Measurements from ENCODE around the gene ARHGDIG.
"Not testable (repeated sequence)": the region's sequence is repeated elsewhere in the genome, so short reads cannot be mapped to it uniquely, and the experiment has no call there.

The ARHGDIG gene

DNA sequence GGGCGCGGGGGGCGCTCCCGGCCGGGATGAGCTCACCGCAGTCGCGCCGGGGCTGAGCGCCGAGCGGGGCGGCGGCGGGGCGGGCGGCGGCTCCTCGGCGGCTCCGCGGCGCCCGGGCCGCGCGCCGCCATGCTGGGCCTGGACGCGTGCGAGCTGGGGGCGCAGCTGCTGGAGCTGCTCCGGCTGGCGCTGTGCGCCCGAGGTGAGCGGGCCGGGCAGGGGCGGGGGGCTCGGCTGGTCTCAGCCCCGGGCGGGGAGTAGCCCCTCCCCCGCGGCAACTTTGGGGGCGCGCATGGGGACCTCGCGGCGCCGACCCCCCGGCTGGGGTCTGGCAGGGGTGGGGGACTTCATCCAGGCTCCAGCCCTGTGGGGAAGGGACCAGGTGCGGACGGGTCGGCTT is at the start of gene ARHGDIG:
ARHGDIG (plus strand) TSS at position 40 of the 400 bp plus-strand sequence; CDS start at position 130, 90 bp downstream.
- DNase-seq: no peak

DNA sequence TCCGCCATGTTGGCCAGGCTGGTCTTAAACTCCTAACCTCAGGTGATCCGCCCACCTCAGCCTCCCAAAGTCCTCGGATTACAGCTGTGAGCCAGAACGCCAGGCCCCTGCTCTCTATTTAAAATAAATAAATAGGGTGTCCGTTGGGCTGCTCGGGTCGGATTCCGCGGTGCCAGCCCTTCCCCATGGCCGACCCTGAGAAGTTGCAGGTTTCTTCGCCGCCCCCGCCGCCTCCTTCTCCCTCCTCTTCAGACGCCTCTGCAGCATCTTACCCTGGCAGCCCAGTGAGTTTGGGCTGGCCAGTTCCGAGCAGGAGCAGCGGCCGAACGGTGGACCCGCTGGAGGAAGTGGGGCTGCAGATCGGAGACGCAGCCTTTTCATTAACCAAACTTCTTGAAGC is 49.4 kb upstream of the ARHGDIG start:
- DNase-seq: no peak

DNA sequence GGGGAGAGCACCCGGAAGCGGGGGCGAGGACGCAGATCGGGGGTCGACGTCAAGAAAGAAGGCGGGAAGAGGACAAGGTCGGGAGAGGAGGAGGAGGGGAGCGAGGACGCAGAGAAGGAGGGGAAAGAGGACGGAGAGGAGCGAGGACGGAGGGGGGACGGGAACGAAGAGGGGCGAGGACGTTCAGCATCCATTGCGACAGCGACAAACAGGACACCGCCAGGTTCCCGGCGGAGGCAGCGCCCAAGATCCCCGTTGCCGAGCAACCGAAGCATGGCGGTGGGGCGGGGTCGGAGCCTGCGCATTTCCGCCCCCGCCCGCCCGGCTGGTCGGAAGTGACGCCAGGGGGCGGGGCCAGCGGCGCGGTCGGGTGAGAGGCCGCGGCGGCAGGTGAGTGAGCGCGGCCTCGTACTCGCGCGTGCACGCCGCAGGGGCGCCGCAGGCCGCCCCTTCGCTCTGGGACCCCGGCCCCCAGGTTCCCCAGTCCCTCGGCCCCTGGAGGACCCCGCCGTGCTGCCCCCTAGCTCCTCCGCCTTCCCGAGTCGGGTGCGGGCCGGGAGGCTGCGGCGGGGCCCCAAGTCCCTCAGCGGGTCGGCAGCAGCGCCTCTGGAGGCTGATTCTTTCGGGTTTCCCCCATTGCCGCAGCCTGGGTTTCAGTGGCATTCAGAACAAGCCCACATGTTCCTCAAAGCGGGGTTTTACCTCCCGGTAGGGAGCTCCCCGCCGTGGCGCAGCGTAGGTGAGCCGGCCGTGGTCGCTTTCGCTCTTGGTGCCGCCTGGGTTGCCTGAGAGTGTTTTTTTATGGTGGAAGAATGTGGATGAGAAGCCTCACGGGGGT is 45.7 kb upstream of the ARHGDIG start, which contains the start of gene FAM234A:
FAM234A (plus strand) TSS at position 354 of the 838 bp plus-strand sequence. CDS start 19,593 bp downstream, outside the sequence.
- peak; percentile 94 for DNase-seq

DNA sequence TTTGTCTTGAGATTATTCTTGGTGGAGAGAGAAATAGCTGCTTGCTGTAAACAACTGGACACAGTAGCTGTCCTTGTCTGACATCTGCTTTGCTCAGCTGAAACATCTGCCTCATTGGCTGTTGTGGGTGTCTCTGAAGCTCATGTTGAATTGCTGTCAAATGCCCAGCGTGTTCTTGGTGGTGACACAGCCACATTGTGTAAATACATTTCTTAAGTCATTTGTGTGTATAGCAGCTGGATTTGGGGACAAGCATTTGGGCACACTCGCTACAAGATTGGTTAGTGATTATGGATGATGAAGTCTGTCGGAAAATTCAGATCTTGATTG is 40.5 kb upstream of the ARHGDIG start:
- no peak for DNase-seq

DNA sequence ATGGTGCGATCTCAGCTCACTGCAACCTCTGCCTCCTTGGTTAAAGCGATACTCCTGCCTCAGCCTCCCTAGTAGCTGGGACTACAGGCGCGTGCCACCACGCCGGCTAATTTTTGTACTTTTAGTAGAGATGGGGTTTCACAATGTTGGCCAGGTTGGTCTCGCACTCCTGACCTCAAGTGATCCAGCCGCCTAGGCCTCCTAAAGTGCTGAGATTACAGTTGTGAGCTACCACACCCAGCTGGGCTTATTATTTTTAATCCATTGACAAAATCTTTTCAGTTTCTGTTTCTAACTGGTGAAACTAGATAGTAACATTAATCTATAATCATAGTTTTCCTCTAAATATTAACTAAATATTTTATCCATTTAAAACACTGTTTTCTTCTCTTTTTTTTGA is 39.8 kb upstream of the ARHGDIG start:
- no peak for DNase-seq

DNA sequence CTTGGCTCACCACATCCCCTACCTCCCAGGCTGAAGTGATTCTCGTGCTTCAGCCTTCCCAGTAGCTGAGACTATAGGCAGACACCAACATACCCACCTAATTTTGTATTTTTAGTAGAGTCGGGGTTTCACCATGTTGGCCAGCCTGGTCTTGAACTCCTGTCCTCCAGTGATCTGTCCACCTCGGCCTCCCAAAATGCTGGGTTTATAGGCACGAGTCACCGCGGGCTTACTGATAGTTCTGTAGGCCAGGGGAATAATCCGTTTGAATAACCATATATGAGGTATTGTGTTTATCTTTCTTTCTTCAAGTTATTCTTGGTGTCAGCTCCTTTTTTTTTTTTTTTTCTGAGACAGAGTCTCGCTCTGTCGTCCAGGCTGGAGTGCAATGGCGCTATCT is 38.1 kb upstream of the ARHGDIG start:
- no peak for DNase-seq

DNA sequence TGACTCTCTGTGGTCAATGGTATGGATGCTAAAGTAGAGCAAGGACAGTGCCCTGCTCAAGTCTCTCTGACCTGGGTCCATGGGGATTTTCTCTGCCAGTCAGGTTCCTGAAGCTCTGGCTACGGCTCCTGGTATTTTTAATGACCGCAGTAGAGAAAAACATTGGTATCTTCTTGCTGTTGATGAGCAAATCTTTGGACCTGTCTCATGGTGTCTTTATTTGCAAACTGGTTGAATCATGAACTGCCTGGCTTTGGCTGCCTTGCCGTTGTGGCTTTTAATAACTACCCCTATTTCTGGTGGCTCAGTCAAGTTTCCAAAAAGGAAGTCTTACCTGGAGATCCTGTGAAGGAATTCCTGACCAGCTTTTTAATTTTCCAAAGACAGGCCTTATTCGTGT is 37.0 kb upstream of the ARHGDIG start:
- DNase-seq: no peak

DNA sequence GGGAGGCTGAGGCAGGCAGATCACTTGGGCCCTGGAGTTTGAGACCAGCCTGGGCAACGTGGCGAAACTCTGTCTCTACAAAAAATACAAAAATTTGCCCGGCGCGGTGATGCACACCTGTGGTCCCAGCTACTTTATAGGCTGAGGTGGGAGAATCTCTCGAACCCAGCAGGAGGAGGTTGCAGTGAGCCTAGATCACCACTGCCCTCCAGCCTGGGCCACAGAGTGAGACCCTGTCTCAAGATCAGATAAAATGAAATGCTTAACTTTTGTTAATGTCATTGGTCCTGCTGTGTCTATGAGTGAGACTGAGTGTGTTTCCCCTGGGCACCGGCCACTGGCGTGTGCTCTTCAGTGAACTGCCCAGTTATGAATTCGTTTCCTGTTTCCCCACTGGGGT is 35.3 kb upstream of the ARHGDIG start:
- DNase-seq: no peak

DNA sequence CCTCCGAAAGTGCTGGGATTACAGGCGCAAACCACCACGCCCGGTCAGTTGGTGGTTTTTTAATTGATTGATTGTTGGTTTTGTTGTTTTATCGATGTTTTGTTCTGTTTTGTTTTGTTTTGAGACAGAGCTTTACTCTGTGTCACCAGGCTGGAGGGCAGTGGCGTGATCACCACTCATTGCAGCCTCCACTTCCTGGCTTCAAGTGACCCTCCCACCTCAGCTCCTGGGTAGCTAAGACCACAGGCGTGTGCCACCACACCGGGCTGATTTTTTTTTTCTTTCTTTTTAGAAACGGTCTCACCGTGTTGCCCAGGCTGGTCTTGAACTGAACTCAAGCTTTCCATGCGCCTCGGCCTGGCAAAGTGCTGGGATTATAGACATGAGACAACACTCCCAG is 33.4 kb upstream of the ARHGDIG start:
- no peak for DNase-seq

DNA sequence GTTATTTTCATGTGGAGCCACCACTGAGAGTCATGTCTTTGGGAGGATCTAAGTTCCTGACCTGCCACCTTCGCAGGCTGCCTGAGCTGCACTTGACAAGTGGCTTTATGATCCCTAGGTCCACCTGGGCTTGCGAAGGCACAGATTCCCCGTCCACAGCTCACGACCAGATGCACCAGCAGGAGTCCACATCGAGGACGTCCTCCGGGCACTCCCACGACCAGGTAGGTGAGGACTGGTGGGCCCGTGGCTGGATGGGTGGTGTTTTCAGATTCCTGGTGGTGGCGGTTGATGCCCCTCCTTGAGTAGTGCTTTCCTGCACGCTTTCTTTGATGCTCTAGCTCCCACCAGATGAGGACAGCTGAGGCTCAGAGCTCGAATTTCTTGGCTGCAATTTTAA is 31.0 kb upstream of the ARHGDIG start:
- no peak for DNase-seq

DNA sequence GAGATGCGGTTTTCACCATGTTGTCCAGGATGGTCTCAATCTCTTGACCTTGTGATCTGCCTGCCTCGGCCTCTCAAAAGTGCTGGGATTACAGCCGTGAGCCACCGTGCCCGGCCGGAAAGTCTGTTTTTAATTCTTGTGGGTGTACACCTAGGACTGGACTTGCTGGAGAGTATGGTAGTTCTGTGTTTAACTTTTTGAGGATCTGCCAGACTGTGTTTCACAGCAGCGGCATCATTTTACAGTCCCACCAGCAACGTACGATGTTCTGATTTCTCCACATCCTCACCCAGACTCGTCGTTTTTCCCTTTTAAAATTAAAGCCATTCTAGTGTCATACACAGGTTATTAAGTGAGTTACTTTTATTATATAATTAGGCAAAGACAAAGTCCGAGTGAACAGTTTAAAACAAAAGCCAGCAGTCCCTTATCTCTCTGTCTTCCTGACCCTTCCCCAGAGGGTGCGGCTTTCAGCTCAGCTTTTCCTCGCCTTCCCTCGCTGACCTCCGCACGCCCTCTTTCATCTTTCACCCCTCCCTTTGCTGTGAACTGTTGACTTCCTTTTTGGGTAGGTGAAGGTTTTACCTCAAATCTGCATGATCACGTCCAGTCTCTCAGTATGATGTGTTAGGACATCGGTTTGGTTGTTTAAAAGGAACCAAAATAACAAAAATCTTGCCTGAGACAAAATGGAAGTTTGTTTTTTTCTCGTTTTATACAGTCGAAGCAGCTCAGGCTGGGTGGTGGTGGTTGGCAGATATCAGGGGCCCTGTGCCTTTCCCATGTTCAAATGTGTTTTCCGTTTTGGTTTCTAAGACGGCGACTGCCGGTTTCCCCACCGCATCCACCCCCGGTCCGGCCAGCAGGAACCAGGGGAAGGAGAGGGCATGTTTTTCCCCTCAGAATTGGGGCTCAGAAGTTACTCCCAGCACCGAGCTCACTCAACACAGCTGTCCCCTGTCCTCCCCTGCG is 27.7 kb upstream of the ARHGDIG start:
- DNase-seq: peak; percentile 32

DNA sequence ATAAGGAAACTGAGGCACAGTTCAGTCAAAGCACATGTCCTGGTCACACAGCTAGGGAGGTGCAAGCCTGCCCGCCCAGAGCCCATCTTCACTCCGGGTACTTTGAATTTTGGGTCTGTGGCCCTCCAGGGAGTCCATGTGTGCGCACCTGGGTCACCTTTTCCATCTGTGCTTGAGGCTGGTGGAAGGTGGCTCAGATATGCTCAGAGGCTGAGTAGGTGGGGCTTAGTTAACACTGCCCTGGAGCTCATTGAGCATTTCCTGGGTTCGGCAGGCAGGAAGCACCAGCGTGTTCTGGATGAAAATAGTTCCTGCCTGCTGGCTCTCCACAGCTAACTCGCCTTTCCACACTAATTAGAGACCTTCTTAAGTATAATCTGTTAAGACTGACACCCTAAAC is 26.6 kb upstream of the ARHGDIG start:
- no peak for DNase-seq

DNA sequence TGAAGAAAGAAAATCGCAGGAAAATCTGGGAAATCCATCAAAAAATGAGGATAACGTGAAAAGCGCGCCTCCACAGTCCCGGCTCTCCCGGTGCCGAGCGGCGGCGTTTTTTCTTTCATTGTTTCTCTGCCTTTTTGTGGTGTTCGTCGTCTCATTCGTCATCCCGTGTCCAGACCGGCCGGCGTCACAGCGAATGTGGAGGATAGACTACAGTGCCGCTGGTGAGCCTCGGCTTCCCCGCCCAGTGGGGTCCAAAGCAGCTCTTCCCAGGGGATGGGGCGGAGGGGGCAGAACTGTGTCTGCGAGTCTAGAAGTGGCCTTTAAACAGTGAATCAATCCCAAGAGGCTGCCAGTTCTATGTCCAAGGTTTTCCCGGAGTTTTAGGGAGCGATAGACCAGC is 25.9 kb upstream of the ARHGDIG start:
- DNase-seq: no peak

DNA sequence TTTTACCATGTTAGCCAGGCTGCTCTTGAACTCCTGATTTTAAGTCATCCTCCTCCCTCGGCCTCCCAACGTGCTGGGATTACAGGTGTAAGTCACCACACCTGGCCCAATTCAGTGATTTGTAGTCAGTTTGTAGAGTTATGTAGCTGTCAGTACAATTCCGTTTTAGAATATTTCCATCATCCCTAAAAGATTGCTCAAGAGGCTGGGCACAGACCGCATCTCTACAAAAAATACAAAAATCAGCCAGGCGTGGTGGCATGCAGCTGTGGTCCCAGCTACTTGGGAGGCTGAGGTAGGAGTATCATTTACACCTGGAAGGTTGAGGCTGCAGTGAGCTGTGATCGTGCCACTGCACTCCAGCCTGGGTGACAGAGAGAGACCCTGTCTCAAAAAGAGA is 25.2 kb upstream of the ARHGDIG start:
- no peak for DNase-seq

DNA sequence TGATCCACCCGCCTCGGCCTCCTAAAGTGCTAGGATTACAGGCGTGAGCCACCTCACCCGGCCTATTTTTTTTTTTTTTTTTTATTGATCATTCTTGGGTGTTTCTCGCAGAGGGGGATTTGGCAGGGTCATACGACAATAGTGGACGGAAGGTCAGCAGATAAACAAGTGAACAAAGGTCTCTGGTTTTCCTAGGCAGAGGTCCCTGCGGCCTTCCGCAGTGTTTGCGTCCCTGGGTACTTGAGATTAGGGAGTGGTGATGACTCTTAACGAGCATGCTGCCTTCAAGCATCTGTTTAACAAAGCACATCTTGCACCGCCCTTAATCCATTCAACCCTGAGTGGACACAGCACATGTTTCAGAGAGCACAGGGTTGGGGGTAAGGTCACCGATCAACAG is 22.3 kb upstream of the ARHGDIG start:
- not testable (repeated sequence) for DNase-seq

DNA sequence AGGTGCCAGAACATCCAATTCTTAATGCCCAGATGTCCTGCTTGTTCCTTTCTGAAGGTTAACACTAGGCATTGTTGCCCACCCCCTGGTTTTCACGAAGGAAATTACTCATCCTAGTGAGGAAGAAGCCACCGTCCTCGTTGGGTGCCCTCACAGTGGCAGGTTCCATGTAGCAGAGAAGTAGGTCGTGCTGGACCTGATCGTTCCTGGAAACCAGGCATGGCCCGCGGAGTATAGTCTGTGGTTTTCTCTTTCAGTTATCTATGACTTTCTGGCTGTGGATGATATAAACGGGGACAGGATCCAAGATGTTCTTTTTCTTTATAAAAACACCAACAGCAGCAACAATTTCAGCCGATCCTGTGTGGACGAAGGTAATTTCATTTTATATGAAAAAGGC is 21.2 kb upstream of the ARHGDIG start:
- no peak for DNase-seq

DNA sequence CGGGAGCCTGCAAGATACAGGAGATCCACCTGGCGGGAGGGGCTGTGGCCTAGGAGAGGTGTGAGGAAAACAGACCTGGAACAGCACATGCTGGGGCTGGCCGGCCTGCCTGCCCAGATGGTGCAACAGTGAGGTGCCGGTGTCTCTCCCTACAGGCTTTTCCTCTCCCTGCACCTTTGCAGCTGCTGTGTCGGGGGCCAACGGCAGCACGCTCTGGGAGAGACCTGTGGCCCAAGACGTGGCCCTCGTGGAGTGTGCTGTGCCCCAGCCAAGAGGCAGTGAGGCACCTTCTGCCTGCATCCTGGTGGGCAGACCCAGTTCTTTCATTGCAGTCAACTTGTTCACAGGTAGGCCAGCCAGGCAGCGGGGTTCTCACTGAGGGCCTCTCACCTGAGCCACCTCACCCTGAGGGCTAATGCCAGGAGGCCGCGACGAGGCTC is 20.6 kb upstream of the ARHGDIG start:
- no peak for DNase-seq

DNA sequence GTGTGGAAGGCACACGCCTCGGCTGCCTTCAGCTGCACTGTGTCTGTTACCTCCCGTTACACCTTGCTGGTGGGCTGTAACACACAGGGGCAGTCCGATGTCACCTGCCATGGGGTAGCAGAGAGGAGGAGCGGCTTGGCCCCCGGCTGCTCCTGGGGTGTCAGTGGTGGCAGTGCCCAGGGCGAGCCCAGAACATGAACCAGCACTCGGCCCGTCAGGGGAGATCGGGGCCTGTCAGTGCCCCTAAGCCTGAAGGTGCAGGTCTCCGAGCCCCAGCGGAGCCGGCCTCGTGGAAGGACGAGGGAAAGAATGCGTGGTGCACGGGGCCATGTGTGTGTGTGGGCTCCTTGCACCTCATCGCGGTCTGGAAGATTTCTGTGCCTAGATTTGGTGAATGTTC is 20.1 kb upstream of the ARHGDIG start:
- DNase-seq: no peak

DNA sequence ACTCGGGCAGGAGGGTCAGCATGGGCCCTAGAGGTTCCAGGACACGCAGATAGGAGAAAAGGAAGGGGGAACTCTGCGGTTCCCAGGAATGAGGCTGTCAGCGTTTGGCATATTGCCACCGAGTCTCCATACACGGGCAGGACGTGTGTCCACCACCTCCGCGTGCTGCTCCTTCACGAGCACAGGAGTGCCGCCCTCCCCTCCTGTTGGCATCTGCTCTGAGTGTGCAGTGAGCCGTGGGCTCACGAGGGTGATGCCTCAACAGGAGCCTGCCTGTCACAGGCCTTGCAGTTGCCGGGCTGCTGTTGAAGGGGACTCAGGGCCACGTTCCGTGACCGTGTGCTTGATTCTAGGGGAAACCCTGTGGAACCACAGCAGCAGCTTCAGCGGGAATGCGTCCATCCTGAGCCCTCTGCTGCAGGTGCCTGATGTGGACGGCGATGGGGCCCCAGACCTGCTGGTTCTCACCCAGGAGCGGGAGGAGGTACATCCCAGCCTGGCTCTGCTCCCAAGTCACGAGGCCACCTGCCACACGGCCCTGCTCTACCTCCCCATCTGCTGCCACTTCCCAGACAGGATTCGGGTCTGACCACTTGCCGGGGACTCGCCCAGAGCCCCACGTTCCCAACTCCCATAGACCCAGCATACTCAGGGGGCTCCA is 19.2 kb upstream of the ARHGDIG start:
- no peak for DNase-seq

DNA sequence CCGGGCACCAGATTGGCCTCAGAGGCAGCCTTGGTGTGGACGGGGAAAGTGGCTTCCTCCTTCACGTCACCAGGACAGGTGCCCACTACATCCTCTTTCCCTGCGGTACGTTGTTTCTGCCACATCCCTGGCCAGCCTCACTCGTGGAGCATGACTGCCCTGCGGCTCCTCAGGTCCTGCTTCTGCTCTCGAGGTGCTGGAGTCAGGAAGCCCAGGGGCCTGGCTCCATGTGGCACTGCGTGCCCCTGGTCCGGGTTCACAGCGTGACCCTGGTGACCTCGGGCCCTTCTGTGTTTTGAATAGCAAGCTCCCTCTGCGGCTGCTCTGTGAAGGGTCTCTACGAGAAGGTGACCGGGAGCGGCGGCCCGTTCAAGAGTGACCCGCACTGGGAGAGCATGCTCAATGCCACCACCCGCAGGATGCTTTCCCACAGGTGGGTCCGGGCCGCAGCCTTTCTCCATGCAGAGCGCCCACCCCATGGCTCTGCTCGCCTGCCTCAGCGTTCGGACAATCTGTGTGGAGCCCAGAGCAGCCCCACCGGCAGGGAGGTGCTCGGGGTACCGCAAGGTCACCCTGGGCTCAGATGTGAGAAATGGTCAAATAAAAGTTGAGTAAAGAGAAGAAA is 18.2 kb upstream of the ARHGDIG start:
- DNase-seq: no peak

DNA sequence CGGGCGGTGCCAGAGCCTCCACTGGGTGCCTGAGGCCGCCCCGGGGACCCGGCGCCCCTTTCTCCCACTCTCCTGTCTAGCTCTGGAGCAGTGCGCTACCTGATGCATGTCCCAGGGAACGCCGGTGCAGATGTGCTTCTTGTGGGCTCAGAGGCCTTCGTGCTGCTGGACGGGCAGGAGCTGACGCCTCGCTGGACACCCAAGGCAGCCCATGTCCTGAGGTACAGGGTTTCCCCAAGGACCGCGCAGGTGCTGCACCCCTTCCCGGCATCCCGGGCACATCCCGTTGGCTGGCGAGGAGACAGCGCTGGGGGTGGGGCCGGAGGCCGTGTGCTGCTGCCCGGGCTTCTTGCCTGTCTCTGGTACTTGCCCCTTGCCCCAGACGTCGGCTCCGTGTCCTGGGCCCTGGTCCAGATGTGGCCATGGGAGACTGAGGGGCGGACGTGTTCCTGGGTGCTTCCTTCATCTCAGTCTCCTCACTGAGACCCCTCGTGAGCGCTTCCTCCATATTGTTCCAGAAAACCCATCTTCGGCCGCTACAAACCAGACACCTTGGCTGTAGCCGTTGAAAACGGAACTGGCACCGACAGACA is 17.1 kb upstream of the ARHGDIG start:
- no peak for DNase-seq

DNA sequence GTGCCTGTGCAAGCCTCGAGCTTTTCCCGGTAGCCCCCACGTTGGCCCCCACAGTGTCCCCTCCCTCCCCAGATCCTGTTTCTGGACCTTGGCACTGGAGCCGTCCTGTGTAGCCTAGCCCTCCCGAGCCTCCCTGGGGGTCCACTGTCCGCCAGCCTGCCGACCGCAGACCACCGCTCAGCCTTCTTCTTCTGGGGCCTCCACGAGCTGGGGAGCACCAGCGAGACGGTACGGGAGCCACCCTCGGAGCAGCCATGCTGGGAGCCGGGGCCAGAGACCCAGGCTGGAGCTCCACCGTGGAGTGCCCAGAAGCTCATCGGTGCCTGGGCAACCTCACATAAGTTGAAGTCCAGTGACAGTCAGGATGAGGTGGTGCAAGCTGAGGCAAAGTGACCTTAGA is 16.4 kb upstream of the ARHGDIG start:
- no peak for DNase-seq

All from activated naive CD4-positive, alpha-beta T cell treated with Interleukin-2 at 50 U/mL for 16 hours (primary cell).